Panc1 (cell line): ENCODE results near the gene CACNG3. TPM values are rescaled to one million over a fixed set of nuclear protein-coding genes. Genes with fewer than 3 reads are reported as not detected.

Experiments used
- ATAC-seq: fragments of 200-7000 bp; cut with Tn5 transposase; 2 replicates; pipeline ENCODE4 v1.9.1; 2020; ENCODE audit warnings: mild to moderate bottlenecking, moderate library complexity
- BruUV-seq: library from RNA; stranded (reverse); fragments of 400-500 nt; replicated peaks from 2 replicates; lab custom pipeline; 2021; lab: Mats Ljungman, UMichigan
- CTCF ChIA-PET: fragments of 300-600 bp; sonication (Branson Sonifier 250); formaldehyde crosslinking; loops from one replicate; lab custom pipeline; 2022; ENCODE audit warnings: antibody characterized with exemption; lab: Charles Lee
- POLR2A ChIA-PET: fragments of 300-600 bp; sonication (Branson Sonifier 250); formaldehyde crosslinking; loops from one replicate; lab custom pipeline; 2022; ENCODE audit warnings: antibody characterized with exemption; lab: Charles Lee
- DNase-seq: peaks from one replicate; pipeline ENCODE4 v3.0.0-alpha.2; 2010; ENCODE audit warnings: low read depth, low spot score
- H3K27ac ChIP-seq: 2 replicates; pipeline ENCODE4 v1.5.1; 2011; ENCODE audit warnings: mild to moderate bottlenecking, low read length, inconsistent platforms
- H3K27me3 ChIP-seq: fragments of 200-500 bp; sonication (Bioruptor generic); 2 replicates; pipeline ENCODE4 v1.6.0; 2014; ENCODE audit warnings: low read length, inconsistent platforms; ENCODE audit not compliant: control insufficient read depth, insufficient read depth
- H3K36me3 ChIP-seq: fragments of 200-500 bp; sonication (Bioruptor generic); 2 replicates; pipeline ENCODE4 v1.5.1; 2014; ENCODE audit warnings: inconsistent platforms, mild to moderate bottlenecking, low read length, moderate library complexity; ENCODE audit not compliant: control insufficient read depth, insufficient read depth
- H3K4me1 ChIP-seq: 2 replicates; pipeline ENCODE4 v1.5.1; 2011; ENCODE audit warnings: inconsistent platforms, mild to moderate bottlenecking, low read length, moderate library complexity; ENCODE audit not compliant: control insufficient read depth, insufficient read depth
- H3K4me3 ChIP-seq, 2 experiments: 2 replicates each; pipeline ENCODE4 v1.5.1; 2011 to 2012; ENCODE audit warnings: low read depth in 2 of 2, low read length in 2 of 2, mild to moderate bottlenecking in 2 of 2, inconsistent platforms in 1 of 2, moderate library complexity in 1 of 2
- H3K9me3 ChIP-seq: fragments of 200-500 bp; sonication (Bioruptor generic); 2 replicates; pipeline ENCODE4 v1.5.1; 2014; ENCODE audit warnings: low read depth, mild to moderate bottlenecking, inconsistent platforms, low read length, moderate library complexity; ENCODE audit not compliant: control insufficient read depth, insufficient read depth
- POLR2AphosphoS5 ChIP-seq: IDR thresholded peaks from 2 replicates; pipeline ENCODE4 v1.6.1; 2012; ENCODE audit warnings: mild to moderate bottlenecking, low read depth, low read length, moderate library complexity
- SIN3A ChIP-seq: IDR thresholded peaks from 2 replicates; pipeline ENCODE4 v1.6.1; 2012; ENCODE audit warnings: low read depth, mild to moderate bottlenecking, low read length, moderate library complexity, borderline replicate concordance; ENCODE audit not compliant: insufficient read depth
- TCF7L2 ChIP-seq: IDR thresholded peaks from 2 replicates; pipeline ENCODE4 v1.6.1; 2011; ENCODE audit warnings: mild to moderate bottlenecking, low read depth, low read length, inconsistent platforms
- in situ Hi-C: cut with HindIII; loops from 2 replicates; pipeline ENCODE4 v1.10.0; 2016; ENCODE audit warnings: low sequenced_read_pairs, low pct_unique_long_range_greater_than_20kb
- intact Hi-C: fragments of 100-400 bp; cut with micrococcal nuclease; formaldehyde crosslinking; loops from one replicate; pipeline ENCODE4 v1.10.0; 2022; ENCODE audit not compliant: unreplicated experiment
- total RNA-seq: library from RNA; stranded (reverse); gene quantifications from one replicate; pipeline ENCODE4 v1.2.1, GENCODE V29; 2021; ENCODE audit not compliant: unreplicated experiment
- TF ChIP-seq, protein P1 (sequence below): fragments of 450-650 bp; IDR thresholded peaks from 2 replicates; pipeline ENCODE4 v1.5.1; 2017; ENCODE audit warnings: mild to moderate bottlenecking
- TF ChIP-seq, protein P2 (sequence below), 2 experiments: IDR thresholded peaks; 2 replicates each; pipeline ENCODE4 v1.6.1; 2011 to 2012; ENCODE audit warnings: low read depth in 2 of 2, control low read depth in 1 of 2, low read length in 1 of 2, mild to moderate bottlenecking in 1 of 2, moderate library complexity in 1 of 2; ENCODE audit not compliant: insufficient read depth in 1 of 2

CACNG3 gene
- total RNA-seq, 1 experiment from 2014 or later, result not detected

DNA sequence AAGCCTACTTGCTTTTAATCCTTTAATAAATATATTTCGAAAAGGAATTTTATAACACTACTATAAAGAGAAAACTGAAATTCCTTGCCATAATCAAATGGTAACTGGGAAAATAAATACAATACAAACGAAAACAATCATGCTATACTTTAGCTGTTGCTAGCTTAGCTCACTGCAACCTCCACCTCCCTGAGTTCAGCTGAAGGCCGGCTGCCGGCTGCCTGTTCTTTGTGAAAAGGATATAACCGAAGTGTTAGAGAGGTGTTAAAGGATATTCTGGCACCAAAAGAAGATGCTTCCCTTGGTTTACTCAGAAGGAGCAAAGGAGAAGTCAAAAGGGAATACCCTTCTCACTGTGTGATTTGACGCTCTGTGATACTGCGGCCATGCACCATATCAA, 108.5 kb downstream of the CACNG3 start:
- Histone ChIP-seq H3K4me3 (no peak overlapping the region), H3K36me3 (no peaks in the 10 kb centered on the region), H3K4me1 (no peaks in the 10 kb centered on the region), H3K27me3 (peaks cover 22% of the 10 kb centered on the region), H3K27ac (no peak overlapping the region), H3K9me3 (no peaks in the 10 kb centered on the region)
- DNase-seq (no peak), ATAC-seq (no peak)
- TF ChIP-seq, protein P1, sequence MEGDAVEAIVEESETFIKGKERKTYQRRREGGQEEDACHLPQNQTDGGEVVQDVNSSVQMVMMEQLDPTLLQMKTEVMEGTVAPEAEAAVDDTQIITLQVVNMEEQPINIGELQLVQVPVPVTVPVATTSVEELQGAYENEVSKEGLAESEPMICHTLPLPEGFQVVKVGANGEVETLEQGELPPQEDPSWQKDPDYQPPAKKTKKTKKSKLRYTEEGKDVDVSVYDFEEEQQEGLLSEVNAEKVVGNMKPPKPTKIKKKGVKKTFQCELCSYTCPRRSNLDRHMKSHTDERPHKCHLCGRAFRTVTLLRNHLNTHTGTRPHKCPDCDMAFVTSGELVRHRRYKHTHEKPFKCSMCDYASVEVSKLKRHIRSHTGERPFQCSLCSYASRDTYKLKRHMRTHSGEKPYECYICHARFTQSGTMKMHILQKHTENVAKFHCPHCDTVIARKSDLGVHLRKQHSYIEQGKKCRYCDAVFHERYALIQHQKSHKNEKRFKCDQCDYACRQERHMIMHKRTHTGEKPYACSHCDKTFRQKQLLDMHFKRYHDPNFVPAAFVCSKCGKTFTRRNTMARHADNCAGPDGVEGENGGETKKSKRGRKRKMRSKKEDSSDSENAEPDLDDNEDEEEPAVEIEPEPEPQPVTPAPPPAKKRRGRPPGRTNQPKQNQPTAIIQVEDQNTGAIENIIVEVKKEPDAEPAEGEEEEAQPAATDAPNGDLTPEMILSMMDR, result no peak
- TF ChIP-seq SIN3A (no peak), TCF7L2 (no peak), POLR2AphosphoS5 (no peak)
- TF ChIP-seq, protein P2, sequence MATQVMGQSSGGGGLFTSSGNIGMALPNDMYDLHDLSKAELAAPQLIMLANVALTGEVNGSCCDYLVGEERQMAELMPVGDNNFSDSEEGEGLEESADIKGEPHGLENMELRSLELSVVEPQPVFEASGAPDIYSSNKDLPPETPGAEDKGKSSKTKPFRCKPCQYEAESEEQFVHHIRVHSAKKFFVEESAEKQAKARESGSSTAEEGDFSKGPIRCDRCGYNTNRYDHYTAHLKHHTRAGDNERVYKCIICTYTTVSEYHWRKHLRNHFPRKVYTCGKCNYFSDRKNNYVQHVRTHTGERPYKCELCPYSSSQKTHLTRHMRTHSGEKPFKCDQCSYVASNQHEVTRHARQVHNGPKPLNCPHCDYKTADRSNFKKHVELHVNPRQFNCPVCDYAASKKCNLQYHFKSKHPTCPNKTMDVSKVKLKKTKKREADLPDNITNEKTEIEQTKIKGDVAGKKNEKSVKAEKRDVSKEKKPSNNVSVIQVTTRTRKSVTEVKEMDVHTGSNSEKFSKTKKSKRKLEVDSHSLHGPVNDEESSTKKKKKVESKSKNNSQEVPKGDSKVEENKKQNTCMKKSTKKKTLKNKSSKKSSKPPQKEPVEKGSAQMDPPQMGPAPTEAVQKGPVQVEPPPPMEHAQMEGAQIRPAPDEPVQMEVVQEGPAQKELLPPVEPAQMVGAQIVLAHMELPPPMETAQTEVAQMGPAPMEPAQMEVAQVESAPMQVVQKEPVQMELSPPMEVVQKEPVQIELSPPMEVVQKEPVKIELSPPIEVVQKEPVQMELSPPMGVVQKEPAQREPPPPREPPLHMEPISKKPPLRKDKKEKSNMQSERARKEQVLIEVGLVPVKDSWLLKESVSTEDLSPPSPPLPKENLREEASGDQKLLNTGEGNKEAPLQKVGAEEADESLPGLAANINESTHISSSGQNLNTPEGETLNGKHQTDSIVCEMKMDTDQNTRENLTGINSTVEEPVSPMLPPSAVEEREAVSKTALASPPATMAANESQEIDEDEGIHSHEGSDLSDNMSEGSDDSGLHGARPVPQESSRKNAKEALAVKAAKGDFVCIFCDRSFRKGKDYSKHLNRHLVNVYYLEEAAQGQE (IDR thresholded peaks at IDR 0.05; ENCODE audit: insufficient read depth in 1 of 2, low read depth in 2 of 2, low read length in 1 of 2), result no peak
- no TSS peak for BruUV-seq
- ChIA-PET CTCF (no interaction called here), POLR2A (no interaction called here)
- intact Hi-C loops, result no loop called here
- in situ Hi-C loops, result no loop called here

DNA sequence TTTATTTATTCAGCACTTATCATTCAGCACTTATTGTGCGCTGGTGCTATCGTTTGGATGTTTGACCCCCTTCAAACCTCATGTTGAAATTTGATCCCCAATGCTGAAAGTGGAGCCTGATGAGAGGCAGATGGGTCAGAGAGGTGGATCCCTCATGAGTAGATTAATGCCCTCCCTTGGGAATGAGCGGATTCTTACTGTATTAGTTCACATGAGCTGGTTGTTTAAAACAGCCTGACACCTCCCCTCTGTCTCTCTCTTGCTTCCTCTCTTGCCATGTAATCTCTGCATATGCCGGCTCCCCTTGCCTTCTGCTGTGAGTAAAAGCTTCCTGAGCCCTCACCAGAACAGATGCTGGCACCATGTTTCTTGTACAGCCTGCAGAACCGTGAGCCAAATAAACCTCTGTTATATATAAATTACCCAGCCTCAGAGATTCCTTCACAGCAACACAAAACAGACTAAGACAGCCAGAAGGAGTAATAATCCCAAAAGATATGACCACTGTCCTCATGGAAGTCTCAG, 111.1 kb downstream of the CACNG3 start:
- Histone ChIP-seq H3K36me3 (no peaks in the 10 kb centered on the region), H3K27me3 (peaks cover 13% of the 10 kb centered on the region), H3K4me3 (no peak overlapping the region), H3K27ac (no peak overlapping the region), H3K4me1 (no peaks in the 10 kb centered on the region), H3K9me3 (no peaks in the 10 kb centered on the region)
- no peak for ATAC-seq
- DNase-seq, result no peak
- in situ Hi-C loops (no loop called here), intact Hi-C loops (no loop called here)
- POLR2A ChIA-PET, result interaction anchor here (0.6 to 0.7 kb wide), 2 partner anchors 93 to 1058 kb away, joined by 3 to 13 read pairs; no protein-coding TSS in a partner anchor
- CTCF ChIA-PET, result no interaction called here
- BruUV-seq, result no TSS peak
- TF ChIP-seq POLR2AphosphoS5, result no peak
- TF ChIP-seq, protein P2 (IDR thresholded peaks at IDR 0.05; ENCODE audit: insufficient read depth in 1 of 2, low read depth in 2 of 2, low read length in 1 of 2), result no peak
- no peak for TF ChIP-seq TCF7L2
- TF ChIP-seq, protein P1, result no peak
